ENCODE measurements around the gene TOP1. TPM values are rescaled to one million over a fixed set of nuclear protein-coding genes. Genes with fewer than 3 reads are reported as not detected.

Gene TOP1
- polyA plus RNA-seq, 2 donors, result 25.7 to 27.0 TPM

DNA sequence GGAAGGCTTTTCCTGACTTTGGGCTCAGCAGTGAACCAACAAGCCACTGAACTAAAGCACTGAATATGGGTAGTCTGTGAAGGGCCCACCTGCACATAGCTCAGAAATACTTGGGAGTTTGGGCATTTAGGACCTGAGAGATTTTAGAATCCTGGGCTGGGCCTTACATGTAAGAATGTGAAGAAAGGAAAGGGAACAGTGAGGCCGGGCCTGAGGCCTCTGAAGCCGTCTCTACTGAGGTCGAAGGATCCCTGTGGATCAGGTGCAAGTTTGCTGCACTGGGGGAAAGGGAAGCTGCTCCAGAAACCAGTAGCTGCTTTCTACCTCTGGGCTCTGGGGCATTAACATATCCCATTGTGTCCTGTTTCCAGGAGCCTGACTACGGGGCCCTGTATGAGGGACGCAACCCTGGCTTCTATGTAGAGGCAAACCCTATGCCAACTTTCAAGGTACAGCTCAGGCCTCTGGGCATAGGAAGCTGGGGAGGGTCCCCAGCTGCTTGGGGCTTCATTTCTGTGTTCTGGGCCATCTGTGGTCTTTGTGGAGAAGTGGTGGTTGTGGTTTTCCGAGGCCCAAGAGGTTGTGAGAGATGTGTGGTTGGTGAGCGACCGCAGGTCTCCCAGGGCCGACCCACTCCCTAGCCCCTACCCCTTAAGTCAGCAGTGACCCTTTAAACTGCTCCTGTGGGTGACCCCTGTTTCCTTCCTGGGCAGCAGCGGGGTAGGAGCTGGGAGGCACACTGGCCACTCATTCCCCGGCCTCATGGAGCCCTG is 139.0 kb downstream of the TOP1 start:
- peaks cover 14 to 77% of the 10 kb centered on the region in 2 donors for H3K36me3 ChIP-seq (ENCODE audit: control insufficient read depth in 2 of 2, insufficient read depth in 2 of 2, low read length in 1 of 2)
- H3K9me3 ChIP-seq (ENCODE audit: control insufficient read depth in 2 of 2, insufficient read depth in 1 of 2, low read depth in 1 of 2, low read length in 1 of 2), result no peaks in the 10 kb centered on the region
- H3K4me1 ChIP-seq (ENCODE audit: control insufficient read depth in 2 of 2, insufficient read depth in 2 of 2, low read length in 1 of 2), result peaks cover 2 to 6% of the 10 kb centered on the region in 2 donors
- H3K27me3 ChIP-seq (ENCODE audit: control insufficient read depth in 1 of 2, insufficient read depth in 2 of 2, low read length in 2 of 2), result no peaks in the 10 kb centered on the region
- no peak overlapping the region for H3K27ac ChIP-seq (ENCODE audit: low read depth in 2 of 2, low read length in 1 of 2)
- WGBS, 2 donors, result 83 to 88% methylated on average over 11 of the region's 11 CpGs
- H3K4me3 ChIP-seq (ENCODE audit: low read depth in 1 of 2, low read length in 2 of 2), result no peak overlapping the region

DNA sequence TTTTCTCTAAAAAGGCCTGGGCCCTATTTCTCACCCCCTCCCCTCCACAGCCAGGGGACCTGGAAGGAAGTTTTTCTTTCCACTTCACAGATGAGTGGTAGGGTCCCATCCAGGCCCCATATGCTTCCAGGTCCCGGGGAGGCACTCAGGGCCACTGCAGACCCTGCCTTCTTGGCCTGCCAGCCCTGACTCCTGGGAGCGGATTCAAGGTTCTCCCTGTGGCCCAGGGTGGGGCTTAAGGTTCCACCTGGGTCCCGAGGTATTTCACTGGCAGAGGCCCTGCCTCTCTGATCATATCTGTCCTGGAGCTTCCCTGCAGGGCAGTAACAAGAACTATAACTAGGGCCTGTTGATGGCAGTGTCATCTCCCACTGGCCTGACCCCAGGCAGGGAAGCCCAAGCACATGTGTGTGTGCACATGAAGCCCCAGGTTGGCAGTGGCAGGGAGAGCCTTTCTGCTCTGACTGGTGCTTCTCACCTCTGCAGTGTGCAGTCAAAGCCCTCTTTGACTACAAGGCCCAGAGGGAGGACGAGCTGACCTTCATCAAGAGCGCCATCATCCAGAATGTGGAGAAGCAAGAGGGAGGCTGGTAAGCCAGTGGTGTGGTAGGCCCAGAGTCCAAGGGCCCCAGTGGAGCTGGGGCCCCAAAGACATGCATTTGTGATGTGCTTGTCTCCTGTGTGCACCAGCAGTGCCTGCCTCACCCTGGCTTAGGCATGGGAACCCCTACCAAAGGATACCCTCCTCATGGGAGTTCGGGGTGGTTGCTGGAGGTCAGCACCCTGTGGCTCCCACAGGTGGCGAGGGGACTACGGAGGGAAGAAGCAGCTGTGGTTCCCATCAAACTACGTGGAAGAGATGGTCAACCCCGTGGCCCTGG is 139.9 kb downstream of the TOP1 start:
- Histone ChIP-seq H3K9me3 (ENCODE audit: control insufficient read depth in 2 of 2, insufficient read depth in 1 of 2, low read depth in 1 of 2, low read length in 1 of 2) (no peaks in the 10 kb centered on the region), H3K27me3 (ENCODE audit: control insufficient read depth in 1 of 2, insufficient read depth in 2 of 2, low read length in 2 of 2) (no peaks in the 10 kb centered on the region), H3K36me3 (ENCODE audit: control insufficient read depth in 2 of 2, insufficient read depth in 2 of 2, low read length in 1 of 2) (peaks cover 11 to 74% of the 10 kb centered on the region in 2 donors), H3K27ac (ENCODE audit: low read depth in 2 of 2, low read length in 1 of 2) (no peak overlapping the region), H3K4me3 (ENCODE audit: low read depth in 1 of 2, low read length in 2 of 2) (no peak overlapping the region), H3K4me1 (ENCODE audit: control insufficient read depth in 2 of 2, insufficient read depth in 2 of 2, low read length in 1 of 2) (peaks cover 2 to 12% of the 10 kb centered on the region in 2 donors)
- WGBS, 2 donors, result 91 to 97% methylated on average over 10 of the region's 10 CpGs

DNA sequence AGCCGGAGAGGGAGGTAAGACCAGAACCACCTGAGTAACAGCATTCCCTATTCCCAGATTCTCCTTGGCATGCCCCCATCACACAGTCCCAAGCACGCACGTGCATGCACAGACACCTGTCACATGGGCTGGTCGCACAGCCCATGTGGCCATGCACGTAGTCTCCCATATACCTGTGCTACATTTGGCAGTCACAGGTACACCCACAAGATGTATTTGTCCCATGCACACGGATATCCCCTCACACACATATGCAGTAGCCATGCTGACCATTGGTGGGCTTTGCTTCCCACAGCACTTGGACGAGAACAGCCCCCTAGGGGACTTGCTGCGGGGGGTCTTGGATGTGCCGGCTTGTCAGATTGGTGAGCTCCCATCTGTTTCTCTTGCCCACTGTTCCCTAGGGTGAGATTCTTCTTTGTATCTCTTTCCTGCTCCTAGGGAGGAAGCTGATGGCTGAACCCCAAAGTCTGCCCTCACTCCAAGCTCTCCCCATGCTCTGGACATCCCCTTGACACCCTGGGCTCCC is 140.6 kb downstream of the TOP1 start:
- H3K27ac ChIP-seq (ENCODE audit: low read depth in 2 of 2, low read length in 1 of 2), result peak overlapping the region in 1 of 2 donors; percentile 37
- no peaks in the 10 kb centered on the region for H3K9me3 ChIP-seq (ENCODE audit: control insufficient read depth in 2 of 2, insufficient read depth in 1 of 2, low read depth in 1 of 2, low read length in 1 of 2)
- peaks cover 11 to 74% of the 10 kb centered on the region in 2 donors for H3K36me3 ChIP-seq (ENCODE audit: control insufficient read depth in 2 of 2, insufficient read depth in 2 of 2, low read length in 1 of 2)
- no peaks in the 10 kb centered on the region for H3K27me3 ChIP-seq (ENCODE audit: control insufficient read depth in 1 of 2, insufficient read depth in 2 of 2, low read length in 2 of 2)
- 83 to 90% methylated on average over 9 of the region's 9 CpGs for WGBS, 2 donors
- peaks cover 2 to 12% of the 10 kb centered on the region in 2 donors for H3K4me1 ChIP-seq (ENCODE audit: control insufficient read depth in 2 of 2, insufficient read depth in 2 of 2, low read length in 1 of 2)
- no peak overlapping the region for H3K4me3 ChIP-seq (ENCODE audit: low read depth in 1 of 2, low read length in 2 of 2)

DNA sequence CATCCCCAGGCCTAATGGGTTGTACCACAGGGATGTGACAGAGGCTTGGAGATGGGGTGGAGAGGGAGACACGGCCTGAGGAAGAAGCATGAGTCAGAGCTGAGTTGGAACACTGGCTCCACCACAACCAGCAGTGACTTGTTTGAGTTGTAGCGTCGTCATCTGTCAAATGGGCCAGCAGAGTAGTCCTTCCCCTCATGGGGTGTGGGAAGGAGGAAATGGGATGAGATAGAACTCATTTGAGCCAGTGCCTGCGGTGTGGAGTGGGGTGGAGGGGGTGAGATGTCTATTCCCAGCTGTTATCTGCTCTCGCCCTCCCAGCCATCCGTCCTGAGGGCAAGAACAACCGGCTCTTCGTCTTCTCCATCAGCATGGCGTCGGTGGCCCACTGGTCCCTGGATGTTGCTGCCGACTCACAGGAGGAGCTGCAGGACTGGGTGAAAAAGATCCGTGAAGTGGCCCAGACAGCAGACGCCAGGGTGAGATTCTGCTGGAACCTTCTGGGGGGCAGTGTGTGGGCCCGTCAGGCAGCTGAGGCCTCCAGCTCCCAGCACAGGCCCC is 141.2 kb downstream of the TOP1 start:
- no peak overlapping the region for H3K4me3 ChIP-seq (ENCODE audit: low read depth in 1 of 2, low read length in 2 of 2)
- peaks cover 10 to 77% of the 10 kb centered on the region in 2 donors for H3K36me3 ChIP-seq (ENCODE audit: control insufficient read depth in 2 of 2, insufficient read depth in 2 of 2, low read length in 1 of 2)
- no peaks in the 10 kb centered on the region for H3K9me3 ChIP-seq (ENCODE audit: control insufficient read depth in 2 of 2, insufficient read depth in 1 of 2, low read depth in 1 of 2, low read length in 1 of 2)
- H3K27me3 ChIP-seq (ENCODE audit: control insufficient read depth in 1 of 2, insufficient read depth in 2 of 2, low read length in 2 of 2), result no peaks in the 10 kb centered on the region
- peaks cover 2 to 12% of the 10 kb centered on the region in 2 donors for H3K4me1 ChIP-seq (ENCODE audit: control insufficient read depth in 2 of 2, insufficient read depth in 2 of 2, low read length in 1 of 2)
- H3K27ac ChIP-seq (ENCODE audit: low read depth in 2 of 2, low read length in 1 of 2), result peak overlapping the region in 1 of 2 donors; percentile 66
- WGBS, 2 donors, result 77 to 78% methylated on average over 14 of the region's 14 CpGs

DNA sequence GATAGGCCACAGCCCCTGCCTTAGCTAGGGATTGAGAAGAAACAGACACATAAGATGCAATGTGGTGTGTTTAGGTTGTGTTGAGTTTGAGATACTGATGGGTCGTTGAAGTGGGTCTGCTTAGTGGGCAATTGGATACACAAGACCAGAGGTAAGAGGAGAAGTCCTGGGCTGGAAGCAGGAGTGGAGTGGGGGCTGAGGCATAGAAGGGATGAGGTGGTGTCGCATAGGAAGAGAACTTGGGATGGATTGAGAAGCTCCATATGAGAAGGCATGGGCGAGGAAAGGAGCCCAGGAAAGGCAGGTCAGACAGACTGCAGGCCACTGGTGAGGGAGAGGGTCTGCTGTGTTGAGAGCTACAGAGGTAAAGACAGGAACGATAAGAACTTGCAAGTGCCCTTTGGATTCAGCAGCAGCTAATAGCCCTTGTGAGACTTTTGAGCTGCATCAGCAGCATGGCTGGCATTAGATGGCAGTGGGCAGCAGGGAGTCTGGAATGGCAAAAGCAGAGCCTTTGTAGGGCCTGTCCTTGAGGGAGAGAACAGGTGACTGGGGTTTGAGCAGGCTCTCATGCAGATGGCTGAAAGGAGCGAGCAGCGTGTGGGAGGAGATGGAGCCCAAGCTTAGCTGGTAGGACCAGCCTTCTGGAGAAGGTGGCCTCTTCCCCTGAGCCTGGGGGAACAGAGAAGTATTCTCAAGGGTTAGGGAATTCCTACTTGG is 141.9 kb downstream of the TOP1 start:
- peaks cover 9 to 73% of the 10 kb centered on the region in 2 donors for H3K36me3 ChIP-seq (ENCODE audit: control insufficient read depth in 2 of 2, insufficient read depth in 2 of 2, low read length in 1 of 2)

DNA sequence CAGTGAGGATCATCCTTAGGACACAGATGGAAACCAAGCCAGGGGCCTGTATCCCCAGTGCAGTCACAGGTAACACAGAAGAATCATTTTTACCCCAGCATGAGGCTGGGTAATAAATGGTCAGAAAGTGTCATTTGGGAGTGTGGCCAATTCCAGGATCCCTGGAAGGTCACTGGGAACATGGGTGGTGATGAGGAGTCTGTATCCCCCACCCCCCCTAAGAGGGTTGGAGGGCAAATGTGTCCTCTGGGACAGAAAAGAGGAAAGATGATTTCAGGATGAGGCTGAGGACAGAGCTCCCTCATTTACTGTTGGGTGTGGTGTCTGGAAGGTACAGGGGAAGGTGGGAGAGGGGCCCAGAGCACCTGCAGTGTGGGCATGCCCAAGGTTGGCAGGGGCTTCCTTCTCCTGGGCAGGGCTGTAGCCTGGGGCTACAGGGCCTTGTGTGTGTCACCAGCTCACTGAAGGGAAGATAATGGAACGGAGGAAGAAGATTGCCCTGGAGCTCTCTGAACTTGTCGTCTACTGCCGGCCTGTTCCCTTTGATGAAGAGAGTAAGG is 143.2 kb downstream of the TOP1 start:
- 35 to 45% methylated on average over 3 of the region's 3 CpGs for WGBS, 2 donors
- no peaks in the 10 kb centered on the region for H3K27me3 ChIP-seq (ENCODE audit: control insufficient read depth in 1 of 2, insufficient read depth in 2 of 2, low read length in 2 of 2)
- H3K4me1 ChIP-seq (ENCODE audit: control insufficient read depth in 2 of 2, insufficient read depth in 2 of 2, low read length in 1 of 2), result peaks cover 2 to 12% of the 10 kb centered on the region in 2 donors
- no peaks in the 10 kb centered on the region for H3K9me3 ChIP-seq (ENCODE audit: control insufficient read depth in 2 of 2, insufficient read depth in 1 of 2, low read depth in 1 of 2, low read length in 1 of 2)
- no peak overlapping the region for H3K4me3 ChIP-seq (ENCODE audit: low read depth in 1 of 2, low read length in 2 of 2)
- peaks cover 8 to 60% of the 10 kb centered on the region in 2 donors for H3K36me3 ChIP-seq (ENCODE audit: control insufficient read depth in 2 of 2, insufficient read depth in 2 of 2, low read length in 1 of 2)
- peak overlapping the region; percentile 67 to 74 for H3K27ac ChIP-seq (ENCODE audit: low read depth in 2 of 2, low read length in 1 of 2)

More for the DNA sequence above, 141.9 kb downstream of the TOP1 start:
- H3K4me3 ChIP-seq (ENCODE audit: low read depth in 1 of 2, low read length in 2 of 2), result no peak overlapping the region
- H3K27ac ChIP-seq (ENCODE audit: low read depth in 2 of 2, low read length in 1 of 2), result peak overlapping the region in 1 of 2 donors; percentile 66
- H3K9me3 ChIP-seq (ENCODE audit: control insufficient read depth in 2 of 2, insufficient read depth in 1 of 2, low read depth in 1 of 2, low read length in 1 of 2), result no peaks in the 10 kb centered on the region
- no peaks in the 10 kb centered on the region for H3K27me3 ChIP-seq (ENCODE audit: control insufficient read depth in 1 of 2, insufficient read depth in 2 of 2, low read length in 2 of 2)
- peaks cover 2 to 12% of the 10 kb centered on the region in 2 donors for H3K4me1 ChIP-seq (ENCODE audit: control insufficient read depth in 2 of 2, insufficient read depth in 2 of 2, low read length in 1 of 2)
- WGBS, 2 donors, result 93 to 94% methylated on average over 6 of the region's 6 CpGs

DNA sequence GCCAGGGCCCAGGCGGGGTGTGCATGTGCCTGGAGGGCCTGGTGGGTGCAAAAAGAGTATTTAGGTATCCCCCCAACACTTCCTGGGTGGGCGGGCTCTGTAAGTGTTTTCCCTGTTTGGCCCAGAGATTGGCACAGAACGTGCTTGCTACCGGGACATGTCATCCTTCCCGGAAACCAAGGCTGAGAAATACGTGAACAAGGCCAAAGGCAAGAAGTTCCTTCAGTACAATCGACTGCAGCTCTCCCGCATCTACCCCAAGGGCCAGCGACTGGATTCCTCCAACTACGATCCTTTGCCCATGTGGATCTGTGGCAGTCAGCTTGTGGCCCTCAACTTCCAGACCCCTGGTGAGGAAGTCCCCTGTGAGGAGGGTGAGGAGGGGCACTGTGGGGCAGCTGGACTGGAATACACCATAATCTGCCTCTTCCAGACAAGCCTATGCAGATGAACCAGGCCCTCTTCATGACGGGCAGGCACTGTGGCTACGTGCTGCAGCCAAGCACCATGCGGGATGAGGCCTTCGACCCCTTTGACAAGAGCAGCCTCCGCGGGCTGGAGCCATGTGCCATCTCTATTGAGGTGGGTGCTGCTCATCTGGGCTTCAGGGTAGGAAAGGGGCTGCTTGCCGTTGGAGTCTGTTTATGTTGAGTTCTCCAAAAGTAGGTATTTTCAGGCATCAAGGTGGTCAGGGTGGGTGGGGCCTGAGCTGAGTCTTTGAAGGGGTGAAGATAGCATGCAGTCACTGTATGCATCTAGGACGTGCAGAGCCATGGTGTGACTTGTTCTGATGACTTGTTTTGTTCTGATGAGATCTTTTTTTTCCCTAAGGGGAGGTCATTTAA is 143.9 kb downstream of the TOP1 start:
- H3K27ac ChIP-seq (ENCODE audit: low read depth in 2 of 2, low read length in 1 of 2), result peak overlapping the region; percentile 67 to 74
- H3K4me1 ChIP-seq (ENCODE audit: control insufficient read depth in 2 of 2, insufficient read depth in 2 of 2, low read length in 1 of 2), result peaks cover 2 to 12% of the 10 kb centered on the region in 2 donors
- H3K36me3 ChIP-seq (ENCODE audit: control insufficient read depth in 2 of 2, insufficient read depth in 2 of 2, low read length in 1 of 2), result peaks cover 7 to 53% of the 10 kb centered on the region in 2 donors
- H3K9me3 ChIP-seq (ENCODE audit: control insufficient read depth in 2 of 2, insufficient read depth in 1 of 2, low read depth in 1 of 2, low read length in 1 of 2), result no peaks in the 10 kb centered on the region
- WGBS, 2 donors, result 51 to 60% methylated on average over 18 of the region's 18 CpGs
- no peaks in the 10 kb centered on the region for H3K27me3 ChIP-seq (ENCODE audit: control insufficient read depth in 1 of 2, insufficient read depth in 2 of 2, low read length in 2 of 2)
- no peak overlapping the region for H3K4me3 ChIP-seq (ENCODE audit: low read depth in 1 of 2, low read length in 2 of 2)

DNA sequence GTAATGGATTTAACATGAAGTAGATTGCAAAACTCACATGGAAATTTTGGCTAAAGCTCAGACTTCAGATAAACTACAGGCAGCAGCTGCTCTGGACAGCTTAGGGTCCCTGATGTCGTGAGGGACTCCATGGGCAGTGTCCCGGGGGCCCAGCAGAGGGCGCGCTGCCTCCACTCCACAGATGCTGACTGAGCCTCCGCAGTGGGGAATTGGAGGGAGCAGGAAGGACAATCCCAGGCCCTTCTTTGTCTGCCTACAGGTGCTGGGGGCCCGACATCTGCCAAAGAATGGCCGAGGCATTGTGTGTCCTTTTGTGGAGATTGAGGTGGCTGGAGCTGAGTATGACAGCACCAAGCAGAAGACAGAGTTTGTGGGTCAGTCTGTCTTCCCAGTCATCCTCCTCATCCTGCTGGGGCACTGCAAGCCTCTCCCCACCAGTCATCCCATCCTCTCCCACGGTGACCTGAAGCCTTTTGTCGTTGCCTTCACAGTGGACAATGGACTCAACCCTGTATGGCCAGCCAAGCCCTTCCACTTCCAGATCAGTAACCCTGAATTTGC is 144.6 kb downstream of the TOP1 start:
- Histone ChIP-seq H3K4me1 (ENCODE audit: control insufficient read depth in 2 of 2, insufficient read depth in 2 of 2, low read length in 1 of 2) (peaks cover 2 to 12% of the 10 kb centered on the region in 2 donors), H3K36me3 (ENCODE audit: control insufficient read depth in 2 of 2, insufficient read depth in 2 of 2, low read length in 1 of 2) (peaks cover 7 to 47% of the 10 kb centered on the region in 2 donors), H3K9me3 (ENCODE audit: control insufficient read depth in 2 of 2, insufficient read depth in 1 of 2, low read depth in 1 of 2, low read length in 1 of 2) (no peaks in the 10 kb centered on the region), H3K27ac (ENCODE audit: low read depth in 2 of 2, low read length in 1 of 2) (peak overlapping the region; percentile 48 to 52), H3K27me3 (ENCODE audit: control insufficient read depth in 1 of 2, insufficient read depth in 2 of 2, low read length in 2 of 2) (no peaks in the 10 kb centered on the region), H3K4me3 (ENCODE audit: low read depth in 1 of 2, low read length in 2 of 2) (no peak overlapping the region)
- WGBS, 2 donors, result 15 to 25% methylated on average over 9 of the region's 9 CpGs

Measured in esophagus (tissue), 2 donors.